DND-41 (cell line): ENCODE measurements around the gene RALGDS.

Source experiments
- ATAC-seq: fragments of 200-7000 bp; cut with Tn5 transposase; 3 replicates; pipeline ENCODE4 v1.9.1; 2021; ENCODE audit warnings: low read depth; ENCODE audit not compliant: insufficient read depth
- DNase-seq: peaks from one replicate; pipeline ENCODE4 v3.0.0-alpha.2; 2020
- H2AFZ ChIP-seq: 2 replicates; pipeline ENCODE4 v1.6.0; 2012; ENCODE audit warnings: low read depth, low read length
- H3K27ac ChIP-seq: 2 replicates; pipeline ENCODE4 v1.5.1; 2012; ENCODE audit warnings: low read length, inconsistent platforms
- H3K27me3 ChIP-seq: fragments of 200-600 bp; sonication (generic); 2 replicates; pipeline ENCODE4 v1.6.0; 2012; ENCODE audit warnings: low read length, mild to moderate bottlenecking, inconsistent platforms; ENCODE audit not compliant: insufficient read depth, poor library complexity
- H3K36me3 ChIP-seq: 2 replicates; pipeline ENCODE4 v1.5.1; 2012; ENCODE audit warnings: low read length, inconsistent platforms; ENCODE audit not compliant: insufficient read depth
- H3K4me1 ChIP-seq: 2 replicates; pipeline ENCODE4 v1.5.1; 2012; ENCODE audit warnings: mild to moderate bottlenecking, low read length; ENCODE audit not compliant: insufficient read depth
- H3K4me2 ChIP-seq: 2 replicates; pipeline ENCODE4 v1.6.0; 2012; ENCODE audit warnings: mild to moderate bottlenecking, moderate library complexity, low read length, inconsistent platforms; ENCODE audit not compliant: insufficient read depth
- H3K4me3 ChIP-seq, 2 experiments: fragments of 200-600 bp in 1 of 2; shearing (Covaris generic) in 1 of 2; 2 replicates each; pipeline ENCODE4 v1.5.1; 2012 to 2016; ENCODE audit warnings: inconsistent platforms in 2 of 2, low read length in 2 of 2, mild to moderate bottlenecking in 2 of 2, low read depth in 1 of 2, moderate library complexity in 1 of 2
- H3K79me2 ChIP-seq: 2 replicates; pipeline ENCODE4 v1.6.0; 2012; ENCODE audit warnings: low read length, inconsistent platforms; ENCODE audit not compliant: insufficient read depth
- H3K9ac ChIP-seq: 2 replicates; pipeline ENCODE4 v1.6.0; 2012; ENCODE audit warnings: low read depth, mild to moderate bottlenecking, inconsistent platforms, low read length, moderate library complexity
- H3K9me3 ChIP-seq: 2 replicates; pipeline ENCODE4 v1.5.1; 2012; ENCODE audit warnings: low read length, moderate library complexity, mild to moderate bottlenecking, inconsistent platforms; ENCODE audit not compliant: insufficient read depth, severe bottlenecking
- H4K20me1 ChIP-seq: 2 replicates; pipeline ENCODE4 v1.6.0; 2012; ENCODE audit warnings: low read length; ENCODE audit not compliant: insufficient read depth
- EZH2 ChIP-seq: IDR thresholded peaks from 3 replicates; pipeline ENCODE4 v1.6.1; 2012; ENCODE audit warnings: borderline replicate concordance, low read depth, mild to moderate bottlenecking, moderate library complexity, low read length, inconsistent platforms; ENCODE audit not compliant: severe bottlenecking
- TF ChIP-seq, protein P1 (sequence below): IDR thresholded peaks from 2 replicates; pipeline ENCODE4 v1.5.1; 2012; ENCODE audit warnings: borderline replicate concordance, low read length, moderate library complexity, mild to moderate bottlenecking; ENCODE audit not compliant: poor library complexity, severe bottlenecking; ENCODE audit errors: extremely low read depth

RALGDS gene

DNA sequence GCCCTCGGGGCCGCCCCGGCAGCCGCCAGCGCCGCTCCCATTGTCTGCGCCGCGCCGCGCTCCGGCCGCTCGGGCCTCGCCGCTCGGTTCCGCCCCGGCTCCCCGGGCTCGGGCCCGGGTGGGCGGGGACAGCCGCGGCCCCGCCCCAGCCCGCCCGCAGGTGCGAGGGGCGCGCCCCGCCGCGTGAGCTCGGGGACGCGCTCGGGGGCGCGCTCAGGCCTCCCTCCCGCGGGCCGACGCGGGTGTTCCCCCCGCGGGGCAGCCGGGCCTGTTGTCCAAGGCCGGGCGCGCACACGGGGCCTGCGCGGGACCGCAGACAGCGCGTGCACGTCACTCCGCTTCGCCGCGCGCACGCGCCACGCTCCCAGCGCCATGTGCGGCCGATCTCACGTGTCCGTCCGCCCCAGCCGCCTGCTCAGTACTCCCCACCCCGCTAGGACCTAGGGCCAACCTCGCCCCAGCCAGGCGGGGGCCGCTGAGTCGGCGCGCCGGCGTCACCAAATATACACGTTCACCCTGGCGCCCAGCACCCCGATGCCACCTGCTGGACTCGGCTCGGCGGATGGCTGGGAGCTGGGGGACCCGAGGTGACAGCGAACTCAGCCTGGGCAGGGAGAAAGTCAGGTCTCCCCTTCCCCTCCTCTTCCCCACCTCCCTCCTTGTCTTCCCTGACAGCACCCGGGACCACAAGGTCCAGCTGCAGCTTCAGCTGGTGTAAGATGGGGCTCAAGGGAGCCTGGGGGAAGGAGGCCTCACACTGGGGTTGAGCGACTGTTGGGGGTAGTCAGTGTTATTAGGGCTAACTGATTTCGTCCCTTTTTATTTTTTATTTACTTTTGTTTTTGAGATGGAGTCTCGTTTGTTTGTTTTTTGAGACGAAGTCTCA is 28.3 kb upstream of the RALGDS start:
- ATAC-seq (peak; percentile 38), DNase-seq (peak; percentile 69)
- peak overlapping the region; percentile 77 for H3K27ac ChIP-seq
- H3K36me3 ChIP-seq, result peaks cover 6% of the 10 kb centered on the region; the same call in 1 of the 2 replicates
- TF ChIP-seq EZH2, result no peak
- TF ChIP-seq, protein P1, sequence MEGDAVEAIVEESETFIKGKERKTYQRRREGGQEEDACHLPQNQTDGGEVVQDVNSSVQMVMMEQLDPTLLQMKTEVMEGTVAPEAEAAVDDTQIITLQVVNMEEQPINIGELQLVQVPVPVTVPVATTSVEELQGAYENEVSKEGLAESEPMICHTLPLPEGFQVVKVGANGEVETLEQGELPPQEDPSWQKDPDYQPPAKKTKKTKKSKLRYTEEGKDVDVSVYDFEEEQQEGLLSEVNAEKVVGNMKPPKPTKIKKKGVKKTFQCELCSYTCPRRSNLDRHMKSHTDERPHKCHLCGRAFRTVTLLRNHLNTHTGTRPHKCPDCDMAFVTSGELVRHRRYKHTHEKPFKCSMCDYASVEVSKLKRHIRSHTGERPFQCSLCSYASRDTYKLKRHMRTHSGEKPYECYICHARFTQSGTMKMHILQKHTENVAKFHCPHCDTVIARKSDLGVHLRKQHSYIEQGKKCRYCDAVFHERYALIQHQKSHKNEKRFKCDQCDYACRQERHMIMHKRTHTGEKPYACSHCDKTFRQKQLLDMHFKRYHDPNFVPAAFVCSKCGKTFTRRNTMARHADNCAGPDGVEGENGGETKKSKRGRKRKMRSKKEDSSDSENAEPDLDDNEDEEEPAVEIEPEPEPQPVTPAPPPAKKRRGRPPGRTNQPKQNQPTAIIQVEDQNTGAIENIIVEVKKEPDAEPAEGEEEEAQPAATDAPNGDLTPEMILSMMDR, result peak; percentile 38
- no peaks in the 10 kb centered on the region for H3K9me3 ChIP-seq
- H3K4me2 ChIP-seq, result peak overlapping the region; percentile 89
- peak overlapping the region; percentile 25 to 96; a peak in 3 of 4 replicates for H3K4me3 ChIP-seq
- H4K20me1 ChIP-seq, result peaks cover 35% of the 10 kb centered on the region
- peaks cover 38% of the 10 kb centered on the region for H3K79me2 ChIP-seq
- H3K4me1 ChIP-seq, result peaks cover 35% of the 10 kb centered on the region
- peak overlapping the region; percentile 95 for H2AFZ ChIP-seq
- no peaks in the 10 kb centered on the region for H3K27me3 ChIP-seq
- H3K9ac ChIP-seq, result peak overlapping the region; percentile 86

DNA sequence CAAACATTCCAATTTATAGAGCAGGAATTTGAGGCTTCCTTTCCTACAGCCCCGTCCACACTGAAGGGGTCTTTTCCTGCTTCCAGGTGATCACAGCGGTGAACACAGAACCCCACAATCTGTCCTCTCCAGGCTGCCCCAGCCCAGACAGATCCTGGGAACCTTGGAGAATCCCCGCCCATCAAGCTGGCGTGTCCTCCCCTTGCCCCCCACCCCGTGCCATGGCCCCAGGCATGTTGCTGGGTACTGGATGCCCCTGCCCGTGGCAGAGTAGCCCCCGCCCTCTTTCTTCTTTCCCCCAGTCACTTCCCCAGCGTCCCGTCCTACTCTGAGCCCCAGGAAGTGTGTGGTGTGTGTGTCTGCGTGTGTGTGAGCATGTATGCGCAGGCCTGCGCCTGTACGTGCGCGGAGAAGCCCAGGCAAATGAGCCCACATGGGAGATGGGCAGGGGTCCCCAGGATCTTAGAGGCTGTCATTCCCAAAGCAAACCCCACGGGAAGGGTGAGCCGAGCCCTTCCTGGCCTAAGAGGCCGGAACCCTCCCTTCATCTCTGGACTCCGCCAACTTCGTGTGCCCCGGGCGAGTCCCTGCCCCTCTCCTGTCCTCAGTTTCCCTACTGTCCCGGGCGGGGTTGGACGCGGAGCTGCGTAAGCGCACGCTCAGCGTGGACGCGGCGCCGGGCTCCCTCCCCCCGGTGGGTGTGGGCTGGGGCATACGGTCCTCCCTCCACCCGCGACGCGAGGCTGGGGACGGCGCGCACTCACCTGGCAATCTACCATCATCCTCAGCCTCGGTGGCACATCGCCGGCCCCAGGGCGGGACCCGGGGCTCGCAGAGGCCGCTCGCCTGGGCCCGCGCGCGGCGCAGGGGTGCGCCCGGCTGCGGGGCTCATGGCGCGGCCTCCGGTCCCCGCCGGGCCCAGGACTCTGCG is 27.4 kb upstream of the RALGDS start:
- H3K79me2 ChIP-seq, result peaks cover 45% of the 10 kb centered on the region
- TF ChIP-seq, protein P1, result no peak
- no peak for TF ChIP-seq EZH2
- H3K4me2 ChIP-seq, result peak overlapping the region; percentile 89
- peaks cover 42% of the 10 kb centered on the region for H3K4me1 ChIP-seq
- H3K9ac ChIP-seq, result peak overlapping the region; percentile 86
- H4K20me1 ChIP-seq, result peaks cover 40% of the 10 kb centered on the region
- H3K27me3 ChIP-seq, result no peaks in the 10 kb centered on the region
- ATAC-seq (peak; percentile 59), DNase-seq (peak; percentile 65)
- H3K9me3 ChIP-seq, result no peaks in the 10 kb centered on the region
- peak overlapping the region; percentile 55 to 96 for H3K4me3 ChIP-seq
- peaks cover 6% of the 10 kb centered on the region; the same call in 1 of the 2 replicates for H3K36me3 ChIP-seq
- H3K27ac ChIP-seq, result peak overlapping the region; percentile 77
- peak overlapping the region; percentile 95 for H2AFZ ChIP-seq

DNA sequence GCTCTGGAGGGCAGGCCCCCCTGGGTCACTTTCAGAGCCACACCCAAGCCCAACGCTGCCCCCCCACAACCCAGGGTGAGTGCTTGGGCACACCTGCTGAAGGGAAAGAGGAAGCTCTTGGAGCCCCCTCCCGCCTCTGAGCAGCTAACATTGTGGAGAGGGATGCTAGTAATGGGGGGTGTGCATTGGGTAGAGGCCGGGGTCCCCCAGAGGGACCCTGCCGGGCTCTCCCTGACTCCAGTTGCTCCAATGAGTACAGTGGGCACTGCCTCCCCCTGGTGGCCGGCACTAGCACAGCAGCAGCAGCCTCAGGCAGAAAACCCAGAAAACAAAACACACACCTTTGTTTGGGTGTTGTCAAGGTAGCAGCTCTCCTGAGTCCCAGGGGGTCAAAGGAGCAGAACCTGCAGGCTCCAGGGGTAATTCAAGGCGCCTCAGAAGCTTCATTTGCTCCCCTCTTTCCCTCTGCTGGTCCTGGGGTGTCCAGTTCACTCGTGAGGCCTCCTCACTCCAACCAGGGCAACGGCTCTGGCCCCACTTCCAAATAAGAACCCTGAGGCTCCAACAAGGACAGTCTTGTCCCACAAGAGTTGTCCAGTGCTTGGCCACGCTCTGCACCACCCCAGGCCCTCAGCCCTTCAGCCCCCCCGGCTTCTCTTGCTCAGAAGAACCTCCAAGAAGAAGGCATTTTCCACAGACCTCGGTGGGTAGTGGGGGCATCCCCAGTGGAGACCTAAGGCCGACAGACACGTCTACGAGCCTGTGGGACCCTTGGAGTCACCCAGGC is 26.6 kb upstream of the RALGDS start:
- TF ChIP-seq, protein P1, result peak; percentile 92
- TF ChIP-seq EZH2, result no peak
- H3K27ac ChIP-seq, result peak overlapping the region; percentile 77
- H3K4me3 ChIP-seq, result peak overlapping the region; percentile 55 to 96
- no peaks in the 10 kb centered on the region for H3K9me3 ChIP-seq
- no peaks in the 10 kb centered on the region for H3K27me3 ChIP-seq
- peak; percentile 23; the same call in 2 of the 3 replicates for ATAC-seq
- peak; percentile 77 for DNase-seq
- H3K9ac ChIP-seq, result peak overlapping the region; percentile 86
- peaks cover 45% of the 10 kb centered on the region for H3K4me1 ChIP-seq
- peaks cover 11% of the 10 kb centered on the region; the same call in 1 of the 2 replicates for H3K36me3 ChIP-seq
- H3K4me2 ChIP-seq, result peak overlapping the region; percentile 89
- H2AFZ ChIP-seq, result peak overlapping the region; percentile 95
- H3K79me2 ChIP-seq, result peaks cover 53% of the 10 kb centered on the region
- H4K20me1 ChIP-seq, result peaks cover 48% of the 10 kb centered on the region
